Thoracic aorta (tissue), 2 donors: ENCODE measurements around the gene TMEM161A. TPM values are rescaled to one million over a fixed set of nuclear protein-coding genes. Genes with fewer than 3 reads are reported as not detected.
"Not testable (repeated sequence)": the region's sequence is repeated elsewhere in the genome, so short reads cannot be mapped to it uniquely, and the experiment has no call there.

Experiments used
- ATAC-seq: fragments of 150-250 bp; one replicate; pipeline ENCODE4 v1.8.0; 2017; ENCODE audit warnings: low read depth; ENCODE audit not compliant: insufficient number of reproducible peaks, low FRiP score
- DNase-seq: peaks from one replicate; pipeline ENCODE4 v3.0.0-alpha.2; 2020; ENCODE audit warnings: low spot score
- H3K27ac ChIP-seq, 2 donors: fragments of 200-600 bp; sonication (generic); 1 replicate in 1 of 2; 2 replicates in 1 of 2; pipeline ENCODE4 v1.5.1; 2016; ENCODE audit warnings: mild to moderate bottlenecking in 2 of 2, moderate library complexity in 2 of 2
- H3K27me3 ChIP-seq: fragments of 200-600 bp; sonication (generic); replicated peaks from 2 replicates; pipeline ENCODE4 v1.6.0; 2016; ENCODE audit warnings: mild to moderate bottlenecking; ENCODE audit not compliant: insufficient read depth
- H3K36me3 ChIP-seq: fragments of 200-600 bp; sonication (generic); one replicate; pipeline ENCODE4 v1.5.1; 2016
- H3K4me1 ChIP-seq, 2 donors: fragments of 200-600 bp; sonication (generic); 1 replicate in 1 of 2; 2 replicates in 1 of 2; pipeline versions ENCODE4 v1.5.1 to v1.6.0; 2016; ENCODE audit warnings: low read depth in 2 of 2, mild to moderate bottlenecking in 1 of 2; ENCODE audit not compliant: control insufficient read depth in 1 of 2
- H3K4me3 ChIP-seq: fragments of 200-600 bp; sonication (generic); 2 replicates; pipeline ENCODE4 v1.5.1; 2016; ENCODE audit warnings: mild to moderate bottlenecking
- H3K9me3 ChIP-seq: fragments of 200-600 bp; sonication (generic); 2 replicates; pipeline ENCODE4 v1.5.1; 2016
- total RNA-seq, 2 donors: library from RNA; depleted of rRNA; stranded (reverse); fragments of >200 nt; gene quantifications; one replicate each; pipeline versions ENCODE4 v1.1.0 to v1.2.3, GENCODE V29; 2016
- TF ChIP-seq, protein P1 (sequence below): fragments of 200-600 bp; sonication (generic); IDR thresholded peaks from one replicate; pipeline ENCODE4 v1.5.1; 2019; ENCODE audit warnings: antibody characterized with exemption

The TMEM161A gene
- total RNA-seq, 2 donors from 2014 or later = 13.8 to 14.4 TPM

DNA sequence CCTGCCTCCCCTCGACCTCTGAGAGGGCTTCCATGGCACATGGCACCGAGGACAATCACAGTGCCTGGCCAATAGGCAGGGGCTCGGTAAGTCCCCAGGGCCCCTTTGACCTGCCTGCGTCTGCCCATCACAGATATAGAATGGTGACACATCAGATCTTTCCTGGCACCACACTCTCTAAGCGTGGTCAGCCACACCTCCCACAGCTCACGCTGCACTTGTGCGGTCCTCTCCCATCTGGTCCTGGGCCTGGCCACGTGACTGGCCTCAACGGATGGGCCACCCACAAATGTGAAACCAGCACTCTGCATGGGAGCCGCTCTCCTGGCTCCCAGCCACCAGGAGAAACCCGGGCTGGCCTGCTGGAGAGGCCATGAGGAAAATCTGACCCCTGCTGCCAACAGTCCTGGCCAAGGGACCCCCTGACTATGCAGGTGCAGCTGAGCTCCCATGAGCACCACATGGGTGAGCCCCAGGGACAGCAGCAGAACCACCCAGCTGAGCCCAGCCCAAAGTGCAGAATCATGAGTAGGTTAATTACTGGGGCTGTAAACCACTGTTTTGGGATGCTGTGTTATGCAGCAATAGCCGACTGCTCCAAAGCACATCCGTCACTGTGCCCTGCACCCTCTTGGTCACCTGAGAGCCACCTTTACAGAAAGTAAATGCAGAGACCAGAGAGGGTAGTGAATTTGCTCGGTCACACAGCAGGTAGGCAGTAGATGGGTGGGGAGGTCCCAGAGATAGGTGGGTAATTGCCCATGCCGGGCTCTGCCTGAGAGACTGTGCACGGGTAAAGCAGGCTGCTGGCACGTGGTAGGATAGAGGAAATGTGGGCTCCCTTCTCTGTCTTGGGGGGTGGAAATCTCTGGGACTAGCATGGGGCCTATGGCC, 41.5 kb upstream of the TMEM161A start:
- Histone ChIP-seq H3K27ac (no peak overlapping the region), H3K9me3 (no peaks in the 10 kb centered on the region), H3K27me3 (no peaks in the 10 kb centered on the region), H3K36me3 (peaks cover 17% of the 10 kb centered on the region), H3K4me3 (no peak overlapping the region), H3K4me1 (no peaks in the 10 kb centered on the region)
- TF ChIP-seq, protein P1, sequence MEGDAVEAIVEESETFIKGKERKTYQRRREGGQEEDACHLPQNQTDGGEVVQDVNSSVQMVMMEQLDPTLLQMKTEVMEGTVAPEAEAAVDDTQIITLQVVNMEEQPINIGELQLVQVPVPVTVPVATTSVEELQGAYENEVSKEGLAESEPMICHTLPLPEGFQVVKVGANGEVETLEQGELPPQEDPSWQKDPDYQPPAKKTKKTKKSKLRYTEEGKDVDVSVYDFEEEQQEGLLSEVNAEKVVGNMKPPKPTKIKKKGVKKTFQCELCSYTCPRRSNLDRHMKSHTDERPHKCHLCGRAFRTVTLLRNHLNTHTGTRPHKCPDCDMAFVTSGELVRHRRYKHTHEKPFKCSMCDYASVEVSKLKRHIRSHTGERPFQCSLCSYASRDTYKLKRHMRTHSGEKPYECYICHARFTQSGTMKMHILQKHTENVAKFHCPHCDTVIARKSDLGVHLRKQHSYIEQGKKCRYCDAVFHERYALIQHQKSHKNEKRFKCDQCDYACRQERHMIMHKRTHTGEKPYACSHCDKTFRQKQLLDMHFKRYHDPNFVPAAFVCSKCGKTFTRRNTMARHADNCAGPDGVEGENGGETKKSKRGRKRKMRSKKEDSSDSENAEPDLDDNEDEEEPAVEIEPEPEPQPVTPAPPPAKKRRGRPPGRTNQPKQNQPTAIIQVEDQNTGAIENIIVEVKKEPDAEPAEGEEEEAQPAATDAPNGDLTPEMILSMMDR = no peak
- DNase-seq = no peak
- ATAC-seq = no peak

DNA sequence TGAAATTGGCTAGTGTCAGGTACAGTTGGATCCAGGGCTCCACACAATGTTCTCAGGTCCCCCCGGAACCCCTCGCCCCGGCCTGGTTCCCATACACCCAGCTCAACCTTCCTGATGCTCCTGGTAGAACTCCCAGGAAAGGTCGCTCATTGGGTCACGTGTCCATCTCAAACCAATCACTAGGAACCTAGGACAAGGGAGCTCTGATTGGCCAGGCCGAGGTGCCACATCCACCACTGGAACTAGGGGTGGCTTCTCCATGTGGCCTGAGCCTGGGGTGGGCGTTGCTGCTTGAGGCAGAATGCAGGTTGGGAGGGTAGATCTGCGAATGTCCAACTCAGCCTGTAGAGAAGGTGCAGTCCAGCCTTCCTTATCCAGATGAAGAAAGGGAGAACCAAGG, 38.7 kb upstream of the TMEM161A start:
- ATAC-seq (no peak), DNase-seq (no peak)
- H3K27ac ChIP-seq = no peak overlapping the region
- H3K4me1 ChIP-seq = no peaks in the 10 kb centered on the region
- peaks cover 13% of the 10 kb centered on the region for H3K36me3 ChIP-seq
- no peaks in the 10 kb centered on the region for H3K27me3 ChIP-seq
- no peaks in the 10 kb centered on the region for H3K9me3 ChIP-seq
- TF ChIP-seq, protein P1 = no peak
- H3K4me3 ChIP-seq = no peak overlapping the region

DNA sequence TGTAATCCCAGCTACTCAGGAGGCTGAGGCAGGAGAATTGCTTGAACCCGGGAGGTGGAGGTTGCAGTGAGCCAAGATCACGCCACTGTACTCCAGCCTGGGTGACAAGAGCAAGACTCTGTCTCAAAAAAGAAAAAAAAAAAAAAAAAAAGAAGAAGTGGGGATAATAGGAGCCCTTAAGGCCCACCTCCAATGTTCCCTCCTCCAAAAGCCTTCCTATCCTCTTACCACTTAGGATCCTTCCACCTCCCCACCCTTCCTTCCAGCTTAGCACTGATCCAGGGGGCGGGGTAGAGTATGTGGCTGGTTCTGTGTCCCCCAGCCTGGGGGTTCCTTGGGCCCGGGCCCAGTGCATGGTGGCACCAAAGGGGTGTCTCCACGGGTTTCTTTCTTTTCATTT, 35.0 kb upstream of the TMEM161A start:
- H3K4me3 ChIP-seq, H3K36me3 ChIP-seq, DNase-seq, H3K9me3 ChIP-seq, ATAC-seq, H3K27me3 ChIP-seq, H3K4me1 ChIP-seq, H3K27ac ChIP-seq: not testable (repeated sequence)

DNA sequence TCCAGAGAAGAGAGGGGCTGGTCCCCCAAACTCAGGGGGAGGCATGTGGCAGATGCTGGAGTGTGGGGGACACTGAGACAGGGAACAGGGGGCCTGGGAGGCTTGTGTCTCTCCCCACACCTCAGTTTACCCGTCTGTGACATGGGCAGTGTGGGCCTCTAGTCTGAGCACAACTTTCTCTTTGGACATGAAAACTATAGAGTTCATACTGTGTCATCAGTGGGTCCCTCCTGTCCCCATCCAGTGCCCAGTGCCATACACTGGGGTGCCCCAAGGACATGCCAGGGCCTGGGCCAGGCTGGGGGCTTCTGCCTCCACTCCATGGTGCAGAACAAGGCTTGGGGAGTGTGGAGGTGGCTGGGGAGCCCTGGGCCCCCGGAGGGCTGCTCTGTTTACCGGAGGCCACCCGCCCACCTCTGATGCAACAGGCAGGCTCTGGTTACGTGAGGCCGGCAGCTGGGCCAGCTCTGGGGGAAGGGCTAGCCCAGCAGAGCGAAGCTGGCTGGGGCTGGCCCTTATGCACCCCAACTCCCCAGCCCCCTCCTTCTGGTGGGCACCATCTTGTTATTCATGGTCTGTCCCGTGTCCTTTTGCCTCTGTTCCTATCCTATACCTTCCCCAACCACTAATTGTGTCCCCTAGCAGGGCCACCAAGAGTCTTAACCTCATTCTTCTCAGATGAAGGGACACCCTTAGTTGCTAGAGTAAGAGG, 33.7 kb upstream of the TMEM161A start:
- ATAC-seq = no peak
- Histone ChIP-seq H3K4me1 (peaks cover 6 to 9% of the 10 kb centered on the region in 2 donors), H3K9me3 (no peaks in the 10 kb centered on the region), H3K27me3 (no peaks in the 10 kb centered on the region), H3K27ac (no peak overlapping the region), H3K4me3 (no peak overlapping the region), H3K36me3 (no peaks in the 10 kb centered on the region)
- TF ChIP-seq, protein P1 = no peak
- no peak for DNase-seq

- H3K4me3 ChIP-seq = no peak overlapping the region
- TF ChIP-seq, protein P1 = no peak
- DNase-seq (no peak), ATAC-seq (no peak)
- H3K9me3 ChIP-seq = no peaks in the 10 kb centered on the region
- no peak overlapping the region for H3K27ac ChIP-seq
- H3K27me3 ChIP-seq = no peaks in the 10 kb centered on the region
- H3K4me1 ChIP-seq = peaks cover 6 to 9% of the 10 kb centered on the region in 2 donors
- H3K36me3 ChIP-seq = no peaks in the 10 kb centered on the region
These were observed 32.8 kb upstream of the TMEM161A start for GRCh38 chr19:19170873-19171672.
